ENCODE results near the gene RFWD3.

DNA sequence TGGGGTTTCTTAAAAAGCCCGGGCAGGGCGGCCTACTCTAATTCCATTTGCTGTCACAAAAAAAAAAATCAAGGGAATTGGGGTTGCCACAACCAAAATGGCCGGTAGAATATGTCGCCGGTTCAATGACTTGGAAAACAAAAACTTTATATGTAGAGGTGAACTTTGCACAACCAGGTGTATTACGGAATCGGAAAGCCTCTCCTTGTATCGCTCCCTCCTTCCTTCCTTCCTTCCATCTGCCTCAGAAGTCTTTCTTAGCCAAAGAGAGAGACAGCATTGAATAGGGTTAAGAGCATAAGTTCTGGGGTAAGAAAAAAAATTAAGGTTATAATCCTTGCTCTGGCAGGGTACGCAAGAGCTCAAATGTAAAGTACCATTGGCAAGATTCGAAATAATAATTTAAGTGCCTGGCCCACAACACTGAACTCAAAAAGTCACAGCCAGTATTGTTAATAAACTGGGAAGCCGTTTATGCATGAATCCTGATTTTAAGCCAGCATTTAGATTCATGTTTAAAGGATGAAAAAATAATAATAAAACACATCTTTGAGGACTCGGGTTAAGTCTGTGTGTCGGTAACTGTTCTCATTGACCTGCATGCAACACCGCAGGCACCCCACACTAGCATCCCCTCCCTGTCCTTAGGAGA, 59.2 kb downstream of the RFWD3 start:
- TF ChIP-seq TAF1 (IDR thresholded peaks at IDR 0.05; ENCODE audit: low read depth, low read length) = no peak
- no peak; a peak in 1 of 3 replicates for TF ChIP-seq POLR2A (IDR thresholded peaks at IDR 0.05; ENCODE audit: control extremely low read depth in 1 of 2, low read depth in 2 of 2, low read length in 2 of 2)
- TF ChIP-seq RFX5 (IDR thresholded peaks at IDR 0.05; ENCODE audit: borderline replicate concordance, low read depth, low read length) = no peak
- TF ChIP-seq TEAD4 (IDR thresholded peaks at IDR 0.05; ENCODE audit: low read depth, low read length) = no peak

Measured in H1 (cell line).